Coronary artery (tissue), 2 donors: Measurements from ENCODE around the gene ENTHD1.

Experiments used
- DNase-seq: peaks from one replicate; pipeline ENCODE4 v3.0.0-alpha.2; 2017; ENCODE audit warnings: low spot score
- H3K27ac ChIP-seq, 2 donors: fragments of 200-600 bp; sonication (generic); one replicate each; pipeline ENCODE4 v1.5.1; 2016 to 2019
- H3K4me3 ChIP-seq: fragments of 200-600 bp; sonication (generic); 2 replicates; pipeline ENCODE4 v1.5.1; 2016; ENCODE audit warnings: mild to moderate bottlenecking, moderate library complexity
- TF ChIP-seq, protein P1 (sequence below): fragments of 200-600 bp; sonication (generic); IDR thresholded peaks from one replicate; pipeline ENCODE4 v1.5.1; 2019; ENCODE audit warnings: antibody characterized with exemption

The ENTHD1 gene

DNA sequence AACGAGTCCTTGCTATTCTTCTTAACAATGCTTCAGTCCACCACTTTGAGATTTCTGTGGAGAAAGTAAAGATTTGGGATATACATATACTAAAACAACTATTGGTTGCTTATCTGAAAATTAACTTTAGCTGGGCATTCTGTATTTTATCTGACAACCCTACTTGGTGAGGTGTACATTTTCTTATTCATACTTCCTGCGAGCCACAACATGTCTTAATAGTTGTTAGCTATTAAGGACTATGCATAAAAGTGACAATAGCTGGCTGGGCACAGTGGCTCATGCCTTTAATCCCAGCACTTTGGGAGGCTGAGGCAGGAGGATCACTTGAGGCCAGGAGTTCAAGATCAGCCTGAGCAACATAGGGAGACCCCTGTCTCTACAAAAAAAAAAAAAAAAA, 38.6 kb upstream of the ENTHD1 start:
- Histone ChIP-seq H3K27ac (no peak overlapping the region), H3K4me3 (no peak overlapping the region)
- DNase-seq = no peak
- TF ChIP-seq, protein P1, sequence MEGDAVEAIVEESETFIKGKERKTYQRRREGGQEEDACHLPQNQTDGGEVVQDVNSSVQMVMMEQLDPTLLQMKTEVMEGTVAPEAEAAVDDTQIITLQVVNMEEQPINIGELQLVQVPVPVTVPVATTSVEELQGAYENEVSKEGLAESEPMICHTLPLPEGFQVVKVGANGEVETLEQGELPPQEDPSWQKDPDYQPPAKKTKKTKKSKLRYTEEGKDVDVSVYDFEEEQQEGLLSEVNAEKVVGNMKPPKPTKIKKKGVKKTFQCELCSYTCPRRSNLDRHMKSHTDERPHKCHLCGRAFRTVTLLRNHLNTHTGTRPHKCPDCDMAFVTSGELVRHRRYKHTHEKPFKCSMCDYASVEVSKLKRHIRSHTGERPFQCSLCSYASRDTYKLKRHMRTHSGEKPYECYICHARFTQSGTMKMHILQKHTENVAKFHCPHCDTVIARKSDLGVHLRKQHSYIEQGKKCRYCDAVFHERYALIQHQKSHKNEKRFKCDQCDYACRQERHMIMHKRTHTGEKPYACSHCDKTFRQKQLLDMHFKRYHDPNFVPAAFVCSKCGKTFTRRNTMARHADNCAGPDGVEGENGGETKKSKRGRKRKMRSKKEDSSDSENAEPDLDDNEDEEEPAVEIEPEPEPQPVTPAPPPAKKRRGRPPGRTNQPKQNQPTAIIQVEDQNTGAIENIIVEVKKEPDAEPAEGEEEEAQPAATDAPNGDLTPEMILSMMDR = no peak

DNA sequence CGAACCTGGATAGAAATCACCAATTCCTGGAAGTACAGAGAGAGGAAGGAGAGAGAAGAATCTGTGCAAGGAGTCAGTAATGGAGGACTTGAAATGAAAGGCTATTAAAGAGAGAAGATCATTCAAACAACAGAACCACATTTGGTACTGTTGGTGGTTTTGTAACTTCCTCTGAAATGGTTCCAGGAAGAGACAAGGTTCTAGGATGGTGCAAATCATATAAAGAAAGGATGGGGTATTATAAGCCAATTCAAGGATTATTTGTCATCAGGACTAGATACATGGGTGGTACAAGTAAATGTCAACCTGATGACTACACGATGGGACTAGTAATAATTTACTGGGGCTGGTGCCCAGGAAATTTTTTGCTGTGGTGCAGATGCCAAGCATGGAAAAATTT, 37.7 kb upstream of the ENTHD1 start:
- Histone ChIP-seq H3K4me3 (no peak overlapping the region), H3K27ac (no peak overlapping the region)
- TF ChIP-seq, protein P1 = no peak
- DNase-seq = no peak

DNA sequence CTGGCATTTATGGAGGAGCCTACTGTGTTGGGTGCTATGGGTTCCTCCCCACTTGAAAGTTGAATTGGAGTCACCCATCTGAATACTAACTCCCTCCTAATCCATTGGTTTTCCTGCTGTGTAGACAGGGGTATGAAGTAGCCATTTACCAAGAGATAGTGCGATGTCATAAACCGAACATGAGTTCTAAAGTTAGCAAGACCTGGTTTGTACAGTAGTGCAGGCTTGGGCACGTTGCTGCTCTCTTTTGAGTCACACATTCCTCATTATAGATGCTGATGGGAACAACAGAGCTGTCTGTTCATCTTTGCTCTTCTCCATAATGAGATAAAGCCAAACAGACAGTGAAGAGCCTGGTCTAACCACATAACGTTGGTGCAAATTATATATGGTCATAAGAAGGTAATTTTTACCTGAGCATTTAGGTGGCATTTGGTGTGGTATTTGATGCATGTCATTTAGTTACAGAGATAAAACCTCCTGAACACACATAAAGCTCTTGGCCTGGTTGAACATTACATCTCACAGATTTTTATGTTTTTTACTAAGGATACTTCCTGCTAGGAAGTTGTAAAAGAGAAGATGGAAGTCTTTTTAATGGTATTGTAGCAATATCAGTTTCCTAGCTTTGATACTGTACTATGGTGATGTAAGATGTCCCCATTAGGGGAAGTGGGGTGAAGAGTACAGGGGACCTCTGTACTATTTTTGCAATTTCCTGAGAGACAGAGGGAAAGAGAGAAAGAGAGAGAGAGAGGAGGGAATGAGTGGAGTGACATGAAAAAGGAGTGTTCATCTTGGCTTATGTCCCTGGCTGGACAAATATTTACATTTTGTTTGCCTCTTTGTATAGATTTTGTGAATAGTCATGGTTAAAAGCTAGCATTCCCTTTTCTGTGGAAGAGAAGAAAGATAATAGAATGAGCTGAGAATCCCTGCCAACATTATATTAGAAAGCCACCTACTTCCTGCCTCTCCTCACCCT, 35.3 kb upstream of the ENTHD1 start:
- no peak overlapping the region for H3K27ac ChIP-seq
- TF ChIP-seq, protein P1 = no peak
- H3K4me3 ChIP-seq = no peak overlapping the region
- no peak for DNase-seq

DNA sequence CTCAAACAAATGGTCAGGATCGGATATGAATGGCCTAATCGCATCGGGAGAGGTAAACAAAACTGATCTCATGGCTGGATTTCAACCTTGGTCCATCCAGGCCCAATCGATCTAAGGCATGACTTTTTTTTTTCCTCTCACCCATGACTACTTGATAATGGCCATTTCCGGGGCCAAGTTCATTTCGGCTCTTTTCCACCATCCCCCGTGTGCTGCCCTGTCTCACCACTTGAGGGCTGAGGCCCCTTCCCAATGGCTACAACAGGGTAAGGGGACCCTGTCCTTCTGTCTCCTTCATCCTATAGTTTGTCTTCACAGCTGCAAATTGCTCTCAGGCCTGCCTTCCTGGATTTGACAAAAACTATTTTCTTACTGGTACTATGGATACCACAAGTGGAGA, 34.0 kb upstream of the ENTHD1 start:
- H3K4me3 ChIP-seq = no peak overlapping the region
- TF ChIP-seq, protein P1 = no peak
- H3K27ac ChIP-seq = no peak overlapping the region
- no peak for DNase-seq

DNA sequence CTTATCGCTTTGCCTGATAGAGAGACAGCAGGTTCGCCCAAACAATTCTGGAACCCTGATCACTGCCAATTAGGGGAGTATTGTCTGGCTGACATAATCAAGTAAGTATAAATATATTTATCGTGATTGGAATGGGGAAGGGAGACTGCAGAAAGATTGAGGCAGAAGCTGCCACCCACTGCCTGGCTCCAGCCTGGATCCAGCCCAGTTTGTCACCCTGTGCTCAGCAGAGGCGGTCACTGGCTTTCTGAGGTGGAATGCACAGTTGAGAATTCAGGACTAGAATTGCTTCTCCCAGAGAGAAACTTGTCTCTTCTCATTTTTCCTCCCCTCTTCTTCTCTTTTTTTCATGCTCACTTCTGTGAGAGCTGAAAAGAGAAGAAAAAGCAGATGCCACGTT, 33.2 kb upstream of the ENTHD1 start:
- H3K4me3 ChIP-seq = no peak overlapping the region
- H3K27ac ChIP-seq = no peak overlapping the region
- no peak for DNase-seq
- TF ChIP-seq, protein P1 = no peak

DNA sequence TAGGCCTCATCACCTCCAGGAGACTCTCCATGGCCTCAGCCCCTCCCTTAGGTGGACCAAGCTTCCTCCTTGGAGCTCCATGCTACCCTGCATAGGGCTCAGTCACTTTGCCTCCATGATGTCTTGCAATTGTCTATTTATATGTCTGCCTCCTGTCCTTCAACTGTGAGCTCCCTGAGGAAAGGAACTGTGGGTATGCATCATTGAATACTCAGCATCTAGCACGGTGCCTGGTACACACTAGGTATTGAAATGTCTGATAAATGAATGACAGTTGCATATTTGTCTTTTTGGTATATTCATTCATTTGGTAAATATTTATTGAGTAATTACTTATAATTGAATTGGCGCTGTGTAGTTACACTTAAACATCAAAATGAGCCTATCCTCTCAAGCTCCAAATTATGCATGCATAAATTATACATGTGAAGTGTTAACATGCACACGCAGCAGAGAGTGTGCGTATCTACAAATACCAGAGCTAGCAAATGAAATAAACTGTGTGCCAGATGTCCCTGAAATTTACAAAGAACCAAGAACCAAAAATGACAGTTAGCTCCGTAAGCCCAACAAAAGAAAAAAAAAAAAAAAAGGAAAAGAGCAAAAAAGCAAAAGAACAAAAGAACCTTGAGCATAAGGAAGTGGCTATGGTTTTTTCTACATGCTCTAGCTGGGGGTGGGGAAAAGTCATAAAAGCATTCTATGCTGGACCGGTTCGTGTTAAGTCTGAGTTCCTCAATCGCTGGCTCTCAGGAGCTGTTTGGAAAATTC, 32.5 kb upstream of the ENTHD1 start:
- Histone ChIP-seq H3K4me3 (no peak overlapping the region), H3K27ac (no peak overlapping the region)
- no peak for DNase-seq
- TF ChIP-seq, protein P1 = no peak
